RWPE2 (cell line): Measurements from ENCODE around the gene DNAJC10.
"Not testable (repeated sequence)": the region's sequence is repeated elsewhere in the genome, so short reads cannot be mapped to it uniquely, and the experiment has no call there.

Source experiments
- ATAC-seq: fragments of 200-7000 bp; cut with Tn5 transposase; 3 replicates; pipeline ENCODE4 v1.9.1; 2021; ENCODE audit warnings: low read depth
- DNase-seq: peaks from one replicate; pipeline ENCODE4 v3.0.0-alpha.2; 2020; ENCODE audit warnings: low spot score
- H3K27ac ChIP-seq: fragments of 450-650 bp; 2 replicates; pipeline ENCODE4 v1.5.1; 2017; ENCODE audit warnings: mild to moderate bottlenecking; ENCODE audit not compliant: poor library complexity, severe bottlenecking
- H3K27me3 ChIP-seq: fragments of 250-450 bp; sonication (Bioruptor Pico); 2 replicates; pipeline ENCODE4 v1.5.1; 2021; ENCODE audit warnings: mild to moderate bottlenecking, moderate library complexity; ENCODE audit not compliant: insufficient read depth, poor library complexity, severe bottlenecking
- H3K36me3 ChIP-seq: fragments of 250-450 bp; sonication (Bioruptor Pico); 2 replicates; pipeline ENCODE4 v1.5.1; 2020; ENCODE audit warnings: low read depth, mild to moderate bottlenecking, moderate library complexity
- H3K4me1 ChIP-seq: fragments of 250-450 bp; sonication (Bioruptor Pico); 2 replicates; pipeline ENCODE4 v1.5.1; 2021; ENCODE audit warnings: mild to moderate bottlenecking, moderate library complexity; ENCODE audit not compliant: insufficient read depth, poor library complexity, severe bottlenecking
- H3K4me3 ChIP-seq: fragments of 250-450 bp; sonication (Bioruptor Pico); 2 replicates; pipeline ENCODE4 v1.5.1; 2021; ENCODE audit warnings: mild to moderate bottlenecking, moderate library complexity; ENCODE audit not compliant: severe bottlenecking
- H3K9me3 ChIP-seq: fragments of 250-450 bp; sonication (Bioruptor Pico); 2 replicates; pipeline ENCODE4 v1.5.1; 2021; ENCODE audit warnings: mild to moderate bottlenecking, moderate library complexity; ENCODE audit not compliant: severe bottlenecking
- CTCF ChIP-seq: fragments of 450-650 bp; IDR thresholded peaks from one replicate; pipeline ENCODE4 v1.5.1; 2017; ENCODE audit warnings: mild to moderate bottlenecking, moderate library complexity; ENCODE audit not compliant: poor library complexity, severe bottlenecking

The DNAJC10 gene

GRCh38 chr2:182767578-182767977 lies 51.5 kb downstream of the DNAJC10 start:
- ATAC-seq (peak; percentile 53; the same call in 1 of the 3 replicates), DNase-seq (no peak)
- Histone ChIP-seq H3K4me3 (no peak overlapping the region), H3K27ac (no peak overlapping the region), H3K9me3 (peaks cover 3% of the 10 kb centered on the region), H3K36me3 (peaks cover 47% of the 10 kb centered on the region), H3K4me1 (no peaks in the 10 kb centered on the region), H3K27me3 (no peaks in the 10 kb centered on the region)
- TF ChIP-seq CTCF = peak; percentile 38

- DNase-seq, H3K4me3 ChIP-seq, H3K27me3 ChIP-seq, H3K9me3 ChIP-seq, H3K27ac ChIP-seq, ATAC-seq, H3K4me1 ChIP-seq: not testable (repeated sequence)
- peaks cover 34% of the 10 kb centered on the region for H3K36me3 ChIP-seq
Measured at GRCh38 chr2:182768950-182769349, 52.9 kb downstream of the DNAJC10 start.

- Histone ChIP-seq H3K36me3 (peaks cover 47% of the 10 kb centered on the region), H3K27ac (no peak overlapping the region), H3K27me3 (no peaks in the 10 kb centered on the region), H3K9me3 (no peaks in the 10 kb centered on the region), H3K4me3 (no peak overlapping the region), H3K4me1 (no peaks in the 10 kb centered on the region)
- no peak for TF ChIP-seq CTCF
- DNase-seq (no peak), ATAC-seq (no peak)
Measured at GRCh38 chr2:182779323-182779722, 63.3 kb downstream of the DNAJC10 start.

- ATAC-seq, H3K27me3 ChIP-seq, H3K4me3 ChIP-seq, H3K4me1 ChIP-seq, H3K27ac ChIP-seq, DNase-seq, H3K9me3 ChIP-seq: not testable (repeated sequence)
- H3K36me3 ChIP-seq = peaks cover 36% of the 10 kb centered on the region
Measured at GRCh38 chr2:182781099-182781498, 65.0 kb downstream of the DNAJC10 start.

GRCh38 chr2:182782686-182783085 lies 66.6 kb downstream of the DNAJC10 start:
- H3K4me1 ChIP-seq, ATAC-seq, H3K27me3 ChIP-seq, H3K9me3 ChIP-seq, DNase-seq, H3K4me3 ChIP-seq, H3K27ac ChIP-seq: not testable (repeated sequence)
- H3K36me3 ChIP-seq = peaks cover 20% of the 10 kb centered on the region

GRCh38 chr2:182784058-182784706 lies 68.1 kb downstream of the DNAJC10 start:
- H3K9me3 ChIP-seq = no peaks in the 10 kb centered on the region
- ATAC-seq (no peak), DNase-seq (no peak)
- no peak for TF ChIP-seq CTCF
- no peaks in the 10 kb centered on the region for H3K4me1 ChIP-seq
- no peaks in the 10 kb centered on the region for H3K27me3 ChIP-seq
- no peak overlapping the region for H3K27ac ChIP-seq
- peaks cover 5% of the 10 kb centered on the region; the same call in 1 of the 2 replicates for H3K36me3 ChIP-seq
- H3K4me3 ChIP-seq = no peak overlapping the region
